ENCODE measurements around the gene FXYD6.
"Not testable (repeated sequence)": the region's sequence is repeated elsewhere in the genome, so short reads cannot be mapped to it uniquely, and the experiment has no call there.

The FXYD6 gene

DNA sequence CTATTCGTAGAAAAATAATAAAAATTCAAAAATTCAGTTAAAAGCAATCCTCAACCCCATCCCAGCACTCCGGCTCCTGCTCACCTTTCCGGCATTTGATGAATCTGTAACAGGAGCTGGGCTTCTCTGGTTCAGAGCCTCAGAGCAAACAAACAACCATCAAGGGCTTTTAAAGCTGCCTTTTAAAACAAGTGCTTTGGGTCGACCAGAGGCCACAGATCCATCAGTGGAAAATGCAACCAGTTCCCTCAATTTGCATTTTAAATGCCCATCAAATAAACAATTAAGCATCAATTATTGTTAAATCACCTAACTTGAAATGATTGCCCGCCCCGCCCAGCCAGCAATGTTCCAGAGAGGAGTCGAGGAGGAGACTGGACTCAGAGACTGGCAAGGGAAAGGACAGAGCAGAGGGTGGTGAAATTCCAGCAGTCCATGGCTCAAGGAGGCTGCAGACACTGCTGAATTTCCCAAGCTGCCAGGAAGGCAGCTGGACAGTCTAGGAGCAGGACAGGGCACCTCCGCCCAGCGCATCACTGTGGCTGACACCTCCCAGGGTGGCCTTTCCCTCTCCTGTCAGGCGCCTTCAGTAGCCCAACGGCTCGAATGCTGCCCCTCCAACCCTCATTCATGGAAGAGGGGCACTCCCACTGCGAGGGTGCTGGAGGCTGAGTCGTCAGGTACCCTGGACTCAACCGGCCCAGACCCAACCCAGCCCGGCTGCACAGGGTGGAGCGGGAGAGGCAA is 7.5 kb downstream of the FXYD6 start:
- Mint-ChIP-seq H3K4me3 (no peak overlapping the region), H3K4me1 (peaks cover 5% of the 10 kb centered on the region), H3K36me3 (ENCODE audit: insufficient read depth) (no peaks in the 10 kb centered on the region), H3K27me3 (peaks cover 47% of the 10 kb centered on the region), H3K9me3 (no peaks in the 10 kb centered on the region), H3K27ac (ENCODE audit: low read depth) (no peak overlapping the region)
- ATAC-seq (replicated peaks; ENCODE audit: extremely low read depth, poor library complexity, severe bottlenecking) (no peak), DNase-seq (ENCODE audit: low spot score in 2 of 2) (no peak)

DNA sequence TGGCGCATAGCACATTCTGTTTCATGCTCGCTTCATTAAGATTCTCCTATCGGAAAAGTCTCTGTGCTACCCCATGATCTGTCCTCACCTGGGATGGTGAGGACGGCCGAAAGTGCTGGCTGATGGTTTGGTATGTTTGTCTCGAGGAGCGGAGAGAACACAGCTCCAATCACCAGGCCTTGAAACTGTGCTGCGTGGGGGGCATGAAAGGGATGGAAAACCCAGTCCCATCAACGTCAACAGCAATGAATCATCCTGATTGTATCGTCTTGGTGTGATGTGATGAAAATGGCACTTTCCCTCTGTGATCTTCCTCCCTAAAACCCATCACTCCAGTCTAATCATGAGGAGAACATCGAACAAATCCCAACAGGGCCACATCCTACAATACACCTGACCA is 8.4 kb downstream of the FXYD6 start:
- ATAC-seq (replicated peaks; ENCODE audit: extremely low read depth, poor library complexity, severe bottlenecking) = no peak
- DNase-seq (ENCODE audit: low spot score in 2 of 2) = no peak
- Mint-ChIP-seq H3K4me3 (no peak overlapping the region), H3K27me3 (peaks cover 43% of the 10 kb centered on the region), H3K9me3 (no peaks in the 10 kb centered on the region), H3K36me3 (ENCODE audit: insufficient read depth) (no peaks in the 10 kb centered on the region), H3K4me1 (no peaks in the 10 kb centered on the region), H3K27ac (ENCODE audit: low read depth) (no peak overlapping the region)

DNA sequence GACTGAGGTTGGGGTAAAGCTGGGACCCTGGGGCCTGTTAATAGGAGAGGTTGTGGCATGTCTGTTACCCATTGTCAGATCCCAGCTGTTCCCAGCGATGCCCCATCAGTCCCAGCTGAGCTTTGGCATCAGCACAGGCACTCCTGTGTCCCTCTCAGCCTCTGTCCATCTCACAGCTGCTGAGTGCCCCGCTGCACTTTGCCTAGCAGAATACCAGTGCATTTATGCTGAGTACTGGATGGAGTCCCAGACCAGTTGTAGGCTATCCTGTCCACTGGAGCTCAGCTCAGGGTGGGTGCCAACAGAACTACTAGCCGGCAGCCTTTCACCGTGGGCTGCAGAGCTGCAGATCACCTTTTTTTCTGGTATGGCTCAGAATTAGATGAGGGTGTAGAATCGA is 9.9 kb downstream of the FXYD6 start:
- H3K27ac Mint-ChIP-seq (ENCODE audit: low read depth) = no peak overlapping the region
- no peak for ATAC-seq (replicated peaks; ENCODE audit: extremely low read depth, poor library complexity, severe bottlenecking)
- H3K4me1 Mint-ChIP-seq = no peaks in the 10 kb centered on the region
- DNase-seq (ENCODE audit: low spot score in 2 of 2) = no peak
- H3K4me3 Mint-ChIP-seq = no peak overlapping the region
- no peaks in the 10 kb centered on the region for H3K36me3 Mint-ChIP-seq (ENCODE audit: insufficient read depth)
- peaks cover 31% of the 10 kb centered on the region for H3K27me3 Mint-ChIP-seq
- H3K9me3 Mint-ChIP-seq = no peaks in the 10 kb centered on the region

DNA sequence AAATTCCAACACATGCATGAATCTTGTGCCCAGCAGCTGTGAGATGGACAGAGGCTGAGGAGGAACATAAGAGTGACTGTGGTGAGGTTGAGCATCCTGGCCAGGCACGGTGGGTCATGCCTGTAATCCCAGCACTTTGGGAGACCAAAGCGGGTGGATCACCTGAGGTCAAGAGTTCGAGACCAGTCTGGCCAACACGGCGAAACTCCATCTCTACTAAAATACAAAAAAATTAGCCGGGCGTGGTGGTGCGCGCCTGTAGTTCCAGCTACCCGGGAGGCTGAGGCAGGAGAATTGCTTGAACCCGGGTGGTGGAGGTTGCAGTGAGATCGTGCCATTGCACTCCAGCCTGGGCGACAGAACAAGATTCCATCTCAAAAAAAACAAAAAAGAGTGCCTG is 10.9 kb downstream of the FXYD6 start:
- H3K27ac Mint-ChIP-seq (ENCODE audit: low read depth); H3K36me3 Mint-ChIP-seq (ENCODE audit: insufficient read depth); H3K9me3 Mint-ChIP-seq; DNase-seq (ENCODE audit: low spot score in 2 of 2); H3K4me1 Mint-ChIP-seq; H3K4me3 Mint-ChIP-seq; ATAC-seq (replicated peaks; ENCODE audit: extremely low read depth, poor library complexity, severe bottlenecking): not testable (repeated sequence)
- H3K27me3 Mint-ChIP-seq = peaks cover 31% of the 10 kb centered on the region

DNA sequence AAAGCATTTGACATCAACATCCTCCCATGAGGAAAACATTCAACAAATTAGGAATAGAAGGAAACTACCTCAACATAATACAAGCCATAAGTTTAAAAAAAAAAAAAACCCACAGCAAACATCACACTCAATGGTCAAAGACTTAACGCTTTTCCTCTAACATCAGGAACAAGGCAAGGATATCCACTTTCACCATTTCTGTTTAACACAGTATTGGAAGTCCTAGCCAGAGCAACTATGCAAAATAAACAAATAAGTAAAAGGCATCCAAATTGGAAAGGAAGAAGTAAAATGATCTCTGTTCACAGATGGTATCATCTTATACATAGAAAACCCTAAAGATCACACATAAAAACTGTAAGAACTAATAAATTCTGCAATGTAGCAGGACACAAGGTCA is 13.1 kb downstream of the FXYD6 start:
- Mint-ChIP-seq H3K4me1 (no peaks in the 10 kb centered on the region), H3K36me3 (ENCODE audit: insufficient read depth) (no peaks in the 10 kb centered on the region), H3K27ac (ENCODE audit: low read depth) (no peak overlapping the region), H3K27me3 (peaks cover 35% of the 10 kb centered on the region), H3K9me3 (no peaks in the 10 kb centered on the region), H3K4me3 (no peak overlapping the region)
- DNase-seq (ENCODE audit: low spot score in 2 of 2) (no peak), ATAC-seq (replicated peaks; ENCODE audit: extremely low read depth, poor library complexity, severe bottlenecking) (no peak)

DNA sequence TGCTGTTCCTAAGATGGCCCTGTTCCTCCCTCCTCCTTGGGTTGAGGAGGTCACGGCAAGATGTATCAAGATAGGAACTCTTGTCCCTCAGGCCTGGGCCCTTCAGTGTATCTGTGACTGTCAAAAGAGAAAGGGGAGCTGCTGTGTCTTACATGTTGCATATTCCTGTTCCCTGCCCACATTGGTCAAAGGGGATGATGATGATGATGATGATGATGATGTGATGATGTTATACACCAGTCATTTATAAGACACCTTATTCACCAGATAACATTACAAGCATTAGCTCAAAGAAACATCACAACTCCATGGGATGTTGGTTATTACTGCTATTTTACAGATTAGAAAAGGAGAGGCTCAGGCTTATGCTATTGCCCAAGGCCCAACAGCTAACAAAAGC is 13.7 kb downstream of the FXYD6 start:
- H3K36me3 Mint-ChIP-seq (ENCODE audit: insufficient read depth) = no peaks in the 10 kb centered on the region
- H3K27ac Mint-ChIP-seq (ENCODE audit: low read depth) = no peak overlapping the region
- H3K4me1 Mint-ChIP-seq = no peaks in the 10 kb centered on the region
- H3K4me3 Mint-ChIP-seq = no peak overlapping the region
- no peaks in the 10 kb centered on the region for H3K9me3 Mint-ChIP-seq
- H3K27me3 Mint-ChIP-seq = peaks cover 35% of the 10 kb centered on the region
- ATAC-seq (replicated peaks; ENCODE audit: extremely low read depth, poor library complexity, severe bottlenecking) (no peak), DNase-seq (ENCODE audit: low spot score in 2 of 2) (no peak)

DNA sequence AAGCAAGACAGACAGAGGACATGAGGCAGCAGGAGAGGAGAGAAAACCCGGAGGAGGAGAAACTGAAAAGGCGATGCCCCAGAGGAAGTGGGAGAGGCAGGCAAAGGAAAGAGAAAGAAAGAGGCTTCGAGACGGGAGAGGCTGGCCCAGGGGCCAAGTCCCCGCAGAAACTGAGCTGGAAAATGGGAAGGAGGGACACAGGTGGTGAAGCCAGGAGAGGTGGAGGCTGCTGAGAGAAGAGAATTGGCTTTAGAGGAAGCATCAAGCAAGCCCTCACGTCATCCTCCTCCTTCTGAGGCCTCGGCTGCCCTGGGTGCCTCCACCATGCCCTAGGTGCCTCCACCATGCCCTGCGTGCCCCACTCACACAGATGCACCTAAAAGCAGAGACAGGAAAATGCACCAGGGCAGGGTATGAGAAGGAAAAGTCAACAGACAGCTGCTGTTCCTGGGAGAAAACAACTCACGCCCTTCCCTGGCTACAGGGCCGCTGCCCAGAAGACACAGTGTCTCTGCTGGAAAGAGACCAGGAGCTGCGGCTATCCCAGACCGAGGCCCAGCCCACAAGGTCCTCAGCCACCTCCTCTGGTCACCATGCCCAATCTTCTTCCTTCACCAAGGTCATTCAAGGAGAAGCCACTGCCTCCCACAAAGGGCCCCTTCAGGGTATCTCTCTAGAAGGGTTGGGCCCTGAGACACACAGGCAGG is 14.3 kb downstream of the FXYD6 start:
- ATAC-seq (replicated peaks; ENCODE audit: extremely low read depth, poor library complexity, severe bottlenecking) (no peak), DNase-seq (ENCODE audit: low spot score in 2 of 2) (no peak)
- no peaks in the 10 kb centered on the region for H3K9me3 Mint-ChIP-seq
- peaks cover 34% of the 10 kb centered on the region for H3K27me3 Mint-ChIP-seq
- H3K4me1 Mint-ChIP-seq = no peaks in the 10 kb centered on the region
- no peak overlapping the region for H3K27ac Mint-ChIP-seq (ENCODE audit: low read depth)
- no peaks in the 10 kb centered on the region for H3K36me3 Mint-ChIP-seq (ENCODE audit: insufficient read depth)
- no peak overlapping the region for H3K4me3 Mint-ChIP-seq

DNA sequence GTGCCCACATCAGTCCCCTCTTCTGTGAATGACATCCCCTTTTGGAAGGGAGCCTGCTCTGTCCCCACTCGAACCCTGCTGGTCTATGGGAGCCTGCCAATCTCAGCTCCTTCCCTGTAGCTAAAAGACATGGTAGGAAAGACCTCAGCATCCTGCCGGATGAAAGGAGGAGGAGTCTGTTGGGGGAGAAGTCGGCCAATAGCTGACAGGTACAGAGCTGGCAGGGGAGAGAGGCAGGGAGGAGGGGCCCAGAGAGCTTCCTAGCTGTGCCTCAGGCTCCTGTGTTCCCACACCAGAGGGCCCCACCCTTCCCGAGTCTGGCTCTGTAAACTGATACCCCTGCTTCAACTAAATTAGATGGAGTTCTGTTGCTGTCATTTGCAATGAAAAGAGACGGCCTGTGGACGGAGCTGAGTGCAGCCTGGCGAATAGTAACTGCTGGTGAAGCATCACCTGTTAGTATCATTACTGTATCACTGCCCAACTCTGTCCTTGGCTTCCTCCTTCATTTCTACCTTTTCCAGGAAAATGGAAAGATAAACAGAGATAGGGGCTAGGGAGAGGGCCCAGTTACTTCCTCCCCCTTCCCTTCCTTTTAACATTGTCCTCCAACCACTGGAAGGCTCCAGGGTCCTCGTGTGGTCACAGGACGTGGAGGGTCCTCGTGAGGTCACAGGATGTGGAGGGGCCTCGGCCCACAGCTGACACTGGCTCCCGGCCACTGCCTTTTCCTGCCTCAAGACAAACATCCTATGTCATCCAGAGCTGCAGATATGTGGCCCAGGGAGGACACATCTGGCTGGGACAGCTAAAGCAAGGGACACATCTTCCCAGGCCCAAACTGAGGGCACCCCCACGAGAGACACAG is 15.1 kb downstream of the FXYD6 start:
- peaks cover 36% of the 10 kb centered on the region for H3K27me3 Mint-ChIP-seq
- H3K9me3 Mint-ChIP-seq = no peaks in the 10 kb centered on the region
- no peak overlapping the region for H3K27ac Mint-ChIP-seq (ENCODE audit: low read depth)
- no peak for ATAC-seq (replicated peaks; ENCODE audit: extremely low read depth, poor library complexity, severe bottlenecking)
- no peak for DNase-seq (ENCODE audit: low spot score in 2 of 2)
- peaks cover 2% of the 10 kb centered on the region for H3K36me3 Mint-ChIP-seq (ENCODE audit: insufficient read depth)
- no peaks in the 10 kb centered on the region for H3K4me1 Mint-ChIP-seq
- no peak overlapping the region for H3K4me3 Mint-ChIP-seq

DNA sequence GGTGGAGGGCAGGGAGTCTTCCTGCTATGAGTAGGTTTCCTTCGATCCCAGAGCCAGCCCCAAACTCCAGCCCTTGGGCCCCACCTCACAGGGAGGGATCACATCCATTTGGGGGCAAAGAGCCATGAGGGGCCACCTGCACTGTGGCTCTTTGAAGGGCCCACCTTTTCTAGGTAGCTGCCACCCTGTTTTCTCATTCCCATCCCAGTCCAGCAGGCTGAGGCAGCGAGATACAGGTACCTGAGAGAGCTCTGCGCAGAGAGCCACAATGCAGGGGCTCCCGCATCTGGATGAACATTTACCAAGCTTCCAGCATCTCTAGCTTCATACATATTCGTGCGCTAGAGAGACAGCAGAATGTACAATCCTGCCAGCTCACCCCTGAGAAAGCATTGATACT is 16.3 kb downstream of the FXYD6 start:
- Mint-ChIP-seq H3K4me3 (no peak overlapping the region), H3K27me3 (peaks cover 47% of the 10 kb centered on the region), H3K36me3 (ENCODE audit: insufficient read depth) (peaks cover 2% of the 10 kb centered on the region), H3K9me3 (no peaks in the 10 kb centered on the region), H3K4me1 (no peaks in the 10 kb centered on the region), H3K27ac (ENCODE audit: low read depth) (no peak overlapping the region)
- DNase-seq (ENCODE audit: low spot score in 2 of 2) (no peak), ATAC-seq (replicated peaks; ENCODE audit: extremely low read depth, poor library complexity, severe bottlenecking) (no peak)

DNA sequence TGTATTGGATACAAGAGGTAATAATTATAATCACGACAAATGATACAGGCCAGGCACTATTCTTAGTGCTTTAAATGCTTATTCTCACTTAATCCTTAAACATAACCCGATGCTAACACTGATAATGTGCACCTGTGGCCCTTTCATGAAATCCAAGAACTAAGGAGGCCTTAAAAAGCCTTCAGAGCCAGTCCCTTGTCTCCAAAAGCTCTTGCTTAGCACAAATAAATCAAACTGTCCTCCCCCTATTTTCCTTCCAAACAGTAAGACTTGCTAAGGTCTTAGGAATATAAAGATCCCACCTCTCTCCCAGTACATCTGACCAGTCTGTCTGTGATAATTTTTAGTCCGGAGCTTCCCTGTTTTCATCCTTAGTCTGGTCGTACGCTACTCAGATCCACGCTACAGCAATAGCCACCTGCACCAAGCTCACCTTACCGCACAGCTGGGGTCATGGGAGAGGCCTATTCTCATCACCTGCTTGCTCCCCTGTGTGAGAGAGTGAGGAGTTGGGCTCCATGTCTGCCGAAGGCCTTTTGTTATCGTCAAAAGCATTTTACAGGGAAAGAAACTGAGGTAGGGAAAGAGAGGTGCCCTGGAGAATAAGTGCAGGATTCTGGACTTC is 16.9 kb downstream of the FXYD6 start:
- no peak for DNase-seq (ENCODE audit: low spot score in 2 of 2)
- Mint-ChIP-seq H3K27me3 (peaks cover 52% of the 10 kb centered on the region), H3K27ac (ENCODE audit: low read depth) (no peak overlapping the region), H3K4me3 (no peak overlapping the region), H3K4me1 (no peaks in the 10 kb centered on the region), H3K36me3 (ENCODE audit: insufficient read depth) (peaks cover 2% of the 10 kb centered on the region), H3K9me3 (no peaks in the 10 kb centered on the region)
- ATAC-seq (replicated peaks; ENCODE audit: extremely low read depth, poor library complexity, severe bottlenecking) = no peak

DNA sequence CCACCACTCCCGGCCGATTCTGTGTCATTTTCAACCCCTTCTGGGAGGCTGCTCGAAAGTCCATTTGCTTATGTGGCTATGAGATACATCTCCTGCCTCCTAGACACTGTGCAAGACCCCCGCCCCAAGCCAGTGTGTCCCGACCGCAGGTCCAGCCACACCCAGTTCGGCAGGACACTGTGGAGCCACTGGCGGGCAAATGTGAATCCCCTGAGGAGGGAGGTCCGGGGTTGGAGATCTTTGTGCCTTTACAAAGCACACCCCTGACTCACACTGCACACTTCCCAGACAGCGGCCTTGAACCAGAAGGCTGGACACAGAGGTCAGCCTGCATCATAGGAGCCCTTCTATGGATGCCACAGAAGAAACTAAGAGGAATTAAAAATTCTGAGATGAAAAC is 17.4 kb downstream of the FXYD6 start:
- no peak overlapping the region for H3K27ac Mint-ChIP-seq (ENCODE audit: low read depth)
- no peak for DNase-seq (ENCODE audit: low spot score in 2 of 2)
- no peaks in the 10 kb centered on the region for H3K4me1 Mint-ChIP-seq
- no peak overlapping the region for H3K4me3 Mint-ChIP-seq
- H3K36me3 Mint-ChIP-seq (ENCODE audit: insufficient read depth) = peaks cover 2% of the 10 kb centered on the region
- H3K9me3 Mint-ChIP-seq = no peaks in the 10 kb centered on the region
- no peak for ATAC-seq (replicated peaks; ENCODE audit: extremely low read depth, poor library complexity, severe bottlenecking)
- peaks cover 57% of the 10 kb centered on the region for H3K27me3 Mint-ChIP-seq

DNA sequence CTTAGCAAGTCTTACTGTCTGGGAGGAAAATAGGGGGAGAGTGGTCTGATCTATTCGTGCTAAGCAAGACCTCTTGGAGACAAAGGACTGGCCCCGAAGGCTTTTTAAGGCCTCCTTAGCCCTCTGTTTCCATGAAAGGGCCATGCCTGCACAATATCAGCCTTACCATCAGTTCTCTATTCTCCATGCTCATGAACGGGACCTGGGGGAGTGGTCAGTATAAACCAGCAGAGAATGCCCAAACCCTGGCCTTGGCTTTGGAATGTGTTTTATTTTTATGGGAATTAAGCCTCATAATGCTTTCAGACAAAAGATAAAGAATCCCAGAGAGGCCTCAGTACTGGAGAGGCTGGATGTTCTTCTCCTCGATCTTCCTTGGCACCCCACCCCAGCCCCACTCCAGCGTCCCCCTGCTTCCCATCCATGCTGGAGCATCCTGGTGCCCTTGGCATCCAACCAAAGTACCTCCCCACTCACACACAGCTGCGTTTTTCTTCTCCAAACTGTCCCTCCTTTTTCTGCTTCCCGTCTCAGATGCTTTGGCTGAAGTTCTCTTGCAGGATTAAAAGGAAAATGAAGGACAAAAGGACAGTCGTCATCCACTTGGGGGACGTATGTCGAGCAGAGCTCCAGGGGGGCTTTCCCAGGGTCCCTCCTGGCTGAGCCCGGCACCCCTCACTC is 18.6 kb downstream of the FXYD6 start:
- no peaks in the 10 kb centered on the region for H3K9me3 Mint-ChIP-seq
- H3K27me3 Mint-ChIP-seq = peaks cover 62% of the 10 kb centered on the region
- DNase-seq (ENCODE audit: low spot score in 2 of 2) (no peak), ATAC-seq (replicated peaks; ENCODE audit: extremely low read depth, poor library complexity, severe bottlenecking) (no peak)
- H3K4me1 Mint-ChIP-seq = no peaks in the 10 kb centered on the region
- peaks cover 2% of the 10 kb centered on the region for H3K36me3 Mint-ChIP-seq (ENCODE audit: insufficient read depth)
- H3K27ac Mint-ChIP-seq (ENCODE audit: low read depth) = no peak overlapping the region
- no peak overlapping the region for H3K4me3 Mint-ChIP-seq
